Neural progenitor cell (in vitro differentiated cells): ENCODE data around the gene TMEM203. TPM values are rescaled to one million over a fixed set of nuclear protein-coding genes. Genes with fewer than 3 reads are reported as not detected.

Source experiments
- DNase-seq: peaks from one replicate; pipeline ENCODE4 v3.0.0-alpha.2; 2016; ENCODE audit warnings: low spot score
- H2AFZ ChIP-seq: fragments of 200-600 bp; sonication (generic); replicated peaks from 2 replicates; pipeline ENCODE4 v1.6.1; 2016; ENCODE audit warnings: antibody characterized with exemption
- H3F3A ChIP-seq: fragments of 200-600 bp; sonication (generic); 2 replicates; pipeline ENCODE4 v1.6.1; 2016; ENCODE audit warnings: antibody characterized with exemption, low read depth
- H3K27ac ChIP-seq: fragments of 200-600 bp; sonication (generic); 2 replicates; pipeline ENCODE4 v1.5.1; 2016; ENCODE audit warnings: mild to moderate bottlenecking
- H3K27me3 ChIP-seq: fragments of 200-600 bp; sonication (generic); 2 replicates; pipeline ENCODE4 v1.6.1; 2016; ENCODE audit warnings: mild to moderate bottlenecking, moderate library complexity
- H3K36me3 ChIP-seq: fragments of 200-600 bp; sonication (generic); 2 replicates; pipeline ENCODE4 v1.5.1; 2016
- H3K4me1 ChIP-seq: fragments of 200-600 bp; sonication (generic); 2 replicates; pipeline ENCODE4 v1.6.1; 2016; ENCODE audit warnings: mixed run types
- H3K4me2 ChIP-seq: fragments of 200-600 bp; sonication (generic); 2 replicates; pipeline ENCODE4 v1.6.1; 2016
- H3K4me3 ChIP-seq: fragments of 200-600 bp; sonication (generic); 2 replicates; pipeline ENCODE4 v1.5.1; 2016
- H3K79me2 ChIP-seq: fragments of 200-600 bp; sonication (generic); 2 replicates; pipeline ENCODE4 v1.6.1; 2016; ENCODE audit warnings: low read depth
- H3K9ac ChIP-seq: fragments of 200-600 bp; sonication (generic); 2 replicates; pipeline ENCODE4 v1.6.1; 2016
- H3K9me3 ChIP-seq: fragments of 200-600 bp; sonication (generic); 2 replicates; pipeline ENCODE4 v1.5.1; 2016; ENCODE audit warnings: low read depth
- H4K20me1 ChIP-seq: fragments of 200-600 bp; sonication (generic); 2 replicates; pipeline ENCODE4 v1.6.1; 2016; ENCODE audit warnings: low read depth
- H3K27ac Mint-ChIP-seq: 3 replicates; pipeline ENCODE4 v1.8.0; 2021; ENCODE audit warnings: mixed read lengths
- H3K27me3 Mint-ChIP-seq: 2 replicates; pipeline ENCODE4 v1.8.0; 2022; ENCODE audit warnings: low read depth, mild to moderate bottlenecking, inconsistent platforms, moderate library complexity, mixed read lengths; ENCODE audit not compliant: insufficient read depth
- H3K36me3 Mint-ChIP-seq: 3 replicates; pipeline ENCODE4 v1.8.0; 2021; ENCODE audit warnings: mixed read lengths
- H3K4me1 Mint-ChIP-seq: 3 replicates; pipeline ENCODE4 v1.8.0; 2021; ENCODE audit warnings: mixed read lengths
- H3K4me3 Mint-ChIP-seq: 3 replicates; pipeline ENCODE4 v1.8.0; 2021; ENCODE audit warnings: mild to moderate bottlenecking, moderate library complexity, mixed read lengths
- H3K9me3 Mint-ChIP-seq: 3 replicates; pipeline ENCODE4 v1.8.0; 2020; ENCODE audit warnings: mixed read lengths
- EZH2 ChIP-seq: fragments of 200-600 bp; sonication (generic); IDR thresholded peaks from 2 replicates; pipeline ENCODE4 v1.6.1; 2017; ENCODE audit warnings: antibody characterized with exemption, mild to moderate bottlenecking, moderate library complexity
- EZH2phosphoT487 ChIP-seq: fragments of 200-600 bp; sonication (generic); IDR thresholded peaks from 2 replicates; pipeline ENCODE4 v1.6.1; 2017; ENCODE audit warnings: antibody characterized with exemption
- total RNA-seq: library from RNA; depleted of rRNA; stranded (reverse); fragments of >200 nt; gene quantifications from 2 replicates; pipeline ENCODE4 v1.2.3, GENCODE V29; 2015; ENCODE audit warnings: low replicate concordance
- TF ChIP-seq, protein P1 (sequence below): fragments of 200-600 bp; sonication (generic); IDR thresholded peaks from 2 replicates; pipeline ENCODE4 v1.5.1; 2017; ENCODE audit warnings: antibody characterized with exemption, mild to moderate bottlenecking

Gene TMEM203
- total RNA-seq, 1 donor from 2014 or later = 21.6 TPM

DNA sequence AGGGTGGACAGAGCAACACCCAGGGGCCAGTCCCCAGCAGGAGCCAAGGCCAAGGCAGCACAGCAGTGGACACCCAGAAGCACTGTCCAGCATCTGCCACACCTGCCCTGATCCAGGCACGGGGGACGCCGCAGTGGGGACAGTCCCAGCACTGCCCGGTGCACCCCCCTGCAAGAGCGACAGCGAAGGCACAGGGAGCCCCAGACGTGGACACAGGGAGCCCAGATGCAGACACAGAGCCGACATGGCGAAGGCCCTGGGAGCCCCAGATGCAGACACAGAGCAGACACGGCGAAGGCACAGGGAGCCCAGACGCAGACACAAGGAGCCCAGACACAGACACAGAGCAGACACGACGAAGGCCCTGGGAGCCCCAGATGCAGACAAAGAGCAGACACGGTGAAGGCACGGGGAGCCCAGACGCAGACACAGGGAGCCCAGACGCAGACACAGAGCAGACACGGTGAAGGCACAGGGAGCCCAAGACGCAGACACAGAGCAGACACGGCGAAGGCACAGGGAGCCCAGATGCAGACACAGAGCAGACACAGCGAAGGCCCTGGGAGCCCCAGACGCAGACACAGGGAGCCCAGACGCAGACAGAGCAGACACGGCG lies 21.4 kb downstream of the TMEM203 start:
- no peaks in the 10 kb centered on the region for H3K36me3 ChIP-seq
- no peak for DNase-seq
- H3F3A ChIP-seq = peaks cover 2% of the 10 kb centered on the region
- no peak overlapping the region for H3K27ac ChIP-seq
- H3K27me3 Mint-ChIP-seq = peaks cover 3% of the 10 kb centered on the region
- no peaks in the 10 kb centered on the region for H3K9me3 ChIP-seq
- H4K20me1 ChIP-seq = peaks cover 2% of the 10 kb centered on the region
- H3K9me3 Mint-ChIP-seq = no peaks in the 10 kb centered on the region
- H3K4me2 ChIP-seq = no peak overlapping the region
- no peak overlapping the region for H3K9ac ChIP-seq
- TF ChIP-seq, protein P1, sequence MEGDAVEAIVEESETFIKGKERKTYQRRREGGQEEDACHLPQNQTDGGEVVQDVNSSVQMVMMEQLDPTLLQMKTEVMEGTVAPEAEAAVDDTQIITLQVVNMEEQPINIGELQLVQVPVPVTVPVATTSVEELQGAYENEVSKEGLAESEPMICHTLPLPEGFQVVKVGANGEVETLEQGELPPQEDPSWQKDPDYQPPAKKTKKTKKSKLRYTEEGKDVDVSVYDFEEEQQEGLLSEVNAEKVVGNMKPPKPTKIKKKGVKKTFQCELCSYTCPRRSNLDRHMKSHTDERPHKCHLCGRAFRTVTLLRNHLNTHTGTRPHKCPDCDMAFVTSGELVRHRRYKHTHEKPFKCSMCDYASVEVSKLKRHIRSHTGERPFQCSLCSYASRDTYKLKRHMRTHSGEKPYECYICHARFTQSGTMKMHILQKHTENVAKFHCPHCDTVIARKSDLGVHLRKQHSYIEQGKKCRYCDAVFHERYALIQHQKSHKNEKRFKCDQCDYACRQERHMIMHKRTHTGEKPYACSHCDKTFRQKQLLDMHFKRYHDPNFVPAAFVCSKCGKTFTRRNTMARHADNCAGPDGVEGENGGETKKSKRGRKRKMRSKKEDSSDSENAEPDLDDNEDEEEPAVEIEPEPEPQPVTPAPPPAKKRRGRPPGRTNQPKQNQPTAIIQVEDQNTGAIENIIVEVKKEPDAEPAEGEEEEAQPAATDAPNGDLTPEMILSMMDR = no peak
- no peak for TF ChIP-seq EZH2
- no peak for TF ChIP-seq EZH2phosphoT487
- peaks cover 23% of the 10 kb centered on the region for H3K79me2 ChIP-seq
- H3K27ac Mint-ChIP-seq = no peak overlapping the region
- H2AFZ ChIP-seq = no peak overlapping the region
- peaks cover 5% of the 10 kb centered on the region for H3K4me1 ChIP-seq
- no peak overlapping the region for H3K4me3 ChIP-seq
- peak overlapping the region; percentile 29 for H3K4me3 Mint-ChIP-seq
- H3K27me3 ChIP-seq = no peaks in the 10 kb centered on the region
- H3K4me1 Mint-ChIP-seq = peaks cover 16% of the 10 kb centered on the region
- peaks cover 3% of the 10 kb centered on the region for H3K36me3 Mint-ChIP-seq

GRCh38 chr9:137182836-137183235 lies 22.6 kb downstream of the TMEM203 start:
- no peak overlapping the region for H3K27ac Mint-ChIP-seq
- no peaks in the 10 kb centered on the region for H3K27me3 ChIP-seq
- peaks cover 2% of the 10 kb centered on the region for H3K27me3 Mint-ChIP-seq
- no peak overlapping the region for H3K9ac ChIP-seq
- H3K9me3 ChIP-seq = no peaks in the 10 kb centered on the region
- peaks cover 6% of the 10 kb centered on the region for H4K20me1 ChIP-seq
- no peaks in the 10 kb centered on the region for H3K9me3 Mint-ChIP-seq
- no peaks in the 10 kb centered on the region for H3K36me3 ChIP-seq
- peaks cover 14% of the 10 kb centered on the region for H3K4me1 Mint-ChIP-seq
- H3K36me3 Mint-ChIP-seq = peaks cover 3% of the 10 kb centered on the region
- no peak overlapping the region for H3K4me3 Mint-ChIP-seq
- H3K4me1 ChIP-seq = peaks cover 5% of the 10 kb centered on the region
- DNase-seq = no peak
- no peak overlapping the region for H3K27ac ChIP-seq
- no peak overlapping the region for H3K4me2 ChIP-seq
- peaks cover 18% of the 10 kb centered on the region for H3K79me2 ChIP-seq
- H3F3A ChIP-seq = no peaks in the 10 kb centered on the region
- H2AFZ ChIP-seq = no peak overlapping the region
- no peak for TF ChIP-seq EZH2
- TF ChIP-seq, protein P1 = no peak
- no peak for TF ChIP-seq EZH2phosphoT487
- H3K4me3 ChIP-seq = no peak overlapping the region

DNA sequence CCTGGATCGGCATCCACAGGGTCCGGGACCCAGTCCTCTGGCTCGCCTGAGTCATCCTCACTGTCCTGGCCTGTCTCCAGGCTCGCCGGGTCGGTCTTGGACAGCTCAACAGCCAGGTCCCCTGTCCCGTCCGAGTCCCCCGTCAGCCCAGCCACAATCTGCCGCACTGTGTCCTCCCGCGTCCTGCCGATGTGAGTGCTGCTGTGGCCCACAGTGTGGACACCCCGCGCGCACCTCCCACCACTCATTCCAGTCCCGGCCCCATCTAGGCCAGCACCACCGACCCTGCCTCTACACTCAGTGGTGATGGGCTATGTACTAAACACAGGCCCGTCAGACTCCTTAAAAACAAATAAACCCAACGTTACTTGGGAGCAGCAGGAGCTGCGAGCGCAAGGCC lies 23.8 kb downstream of the TMEM203 start:
- H3K36me3 Mint-ChIP-seq = peaks cover 3% of the 10 kb centered on the region
- DNase-seq = no peak
- H3K79me2 ChIP-seq = peaks cover 7% of the 10 kb centered on the region
- no peak overlapping the region for H2AFZ ChIP-seq
- peaks cover 2% of the 10 kb centered on the region for H3K27me3 Mint-ChIP-seq
- H3F3A ChIP-seq = peaks cover 3% of the 10 kb centered on the region
- H3K9ac ChIP-seq = no peak overlapping the region
- TF ChIP-seq, protein P1 = no peak
- no peak for TF ChIP-seq EZH2
- no peak for TF ChIP-seq EZH2phosphoT487
- H3K4me3 Mint-ChIP-seq = peak overlapping the region; percentile 41
- H3K36me3 ChIP-seq = no peaks in the 10 kb centered on the region
- no peak overlapping the region for H3K4me2 ChIP-seq
- no peaks in the 10 kb centered on the region for H3K9me3 Mint-ChIP-seq
- no peak overlapping the region for H3K27ac Mint-ChIP-seq
- no peaks in the 10 kb centered on the region for H3K9me3 ChIP-seq
- H4K20me1 ChIP-seq = peaks cover 8% of the 10 kb centered on the region
- no peaks in the 10 kb centered on the region for H3K4me1 ChIP-seq
- H3K27me3 ChIP-seq = peaks cover 2% of the 10 kb centered on the region
- H3K27ac ChIP-seq = no peak overlapping the region
- H3K4me1 Mint-ChIP-seq = peaks cover 2% of the 10 kb centered on the region
- no peak overlapping the region for H3K4me3 ChIP-seq
